Naive thymus-derived CD4-positive, alpha-beta T cell (primary cell): ENCODE results near the gene HDAC6. TPM values are rescaled to one million over a fixed set of nuclear protein-coding genes. Genes with fewer than 3 reads are reported as not detected.
A peak's percentile ranks its signal among the peaks of the same experiment; 100 is the strongest.
"Not testable (repeated sequence)": the region's sequence is repeated elsewhere in the genome, so short reads cannot be mapped to it uniquely, and the experiment has no call there.

Source experiments
- ATAC-seq: fragments of 150-1000 bp; cut with Tn5 transposase; 2 replicates; pipeline ENCODE4 v1.10.0; 2021; ENCODE audit warnings: mild to moderate bottlenecking, moderate library complexity
- CTCF ChIA-PET: fragments of 350-600 bp; sonication (Branson Sonifier 250); formaldehyde crosslinking; loops from one replicate; lab custom pipeline; 2021; ENCODE audit warnings: antibody characterized with exemption; lab: Charles Lee
- POLR2A ChIA-PET: fragments of 350-600 bp; sonication (Branson Sonifier 250); formaldehyde crosslinking; loops from one replicate; lab custom pipeline; 2021; ENCODE audit warnings: antibody characterized with exemption, inconsistent platforms; lab: Charles Lee
- DNase-seq, 9 donors: peaks; one replicate each; pipeline versions ENCODE4 v3.0.0 to v3.0.0-alpha.2; 2020 to 2022; ENCODE audit warnings: mixed read lengths in 1 of 9
- H3K27ac ChIP-seq: one replicate; pipeline ENCODE4 v1.7.0; 2013; ENCODE audit warnings: mild to moderate bottlenecking, low read depth, low read length, moderate library complexity
- H3K27me3 ChIP-seq, 2 donors: one replicate each; pipeline ENCODE4 v1.7.0; 2013; ENCODE audit warnings: low read length in 2 of 2, mild to moderate bottlenecking in 2 of 2, moderate library complexity in 2 of 2; ENCODE audit not compliant: control insufficient read depth in 2 of 2, insufficient read depth in 2 of 2
- H3K36me3 ChIP-seq, 3 experiments: 1 replicate in 2 of 3; 2 replicates in 1 of 3; pipeline ENCODE4 v1.7.0; 2013; ENCODE audit warnings: low read length in 3 of 3, mild to moderate bottlenecking in 3 of 3, moderate library complexity in 1 of 3; ENCODE audit not compliant: insufficient read depth in 3 of 3, control insufficient read depth in 2 of 3
- H3K4me1 ChIP-seq, 2 donors: one replicate each; pipeline ENCODE4 v1.7.0; 2013; ENCODE audit warnings: low read length in 2 of 2, mild to moderate bottlenecking in 2 of 2, moderate library complexity in 1 of 2; ENCODE audit not compliant: control insufficient read depth in 2 of 2, insufficient read depth in 2 of 2
- H3K4me3 ChIP-seq: 2 replicates; pipeline ENCODE4 v1.7.0; 2013; ENCODE audit warnings: mild to moderate bottlenecking, low read length
- H3K9me3 ChIP-seq, 3 experiments: 1 replicate in 2 of 3; 2 replicates in 1 of 3; pipeline ENCODE4 v1.7.0; 2013; ENCODE audit warnings: low read length in 3 of 3; ENCODE audit not compliant: control insufficient read depth in 2 of 3
- H3K27ac Mint-ChIP-seq, 9 donors: one replicate each; pipeline ENCODE4 v1.8.0; 2020 to 2022; ENCODE audit warnings: mixed read lengths in 9 of 9, mild to moderate bottlenecking in 8 of 9, moderate library complexity in 5 of 9, inconsistent platforms in 2 of 9
- H3K27me3 Mint-ChIP-seq, 5 donors: one replicate each; pipeline ENCODE4 v1.8.0; 2021 to 2022; ENCODE audit warnings: mixed read lengths in 5 of 5, mild to moderate bottlenecking in 1 of 5
- H3K36me3 Mint-ChIP-seq, 5 donors: one replicate each; pipeline ENCODE4 v1.8.0; 2020 to 2022; ENCODE audit warnings: mixed read lengths in 5 of 5, mild to moderate bottlenecking in 3 of 5, inconsistent platforms in 1 of 5
- H3K4me1 Mint-ChIP-seq, 7 donors: one replicate each; pipeline ENCODE4 v1.8.0; 2020 to 2022; ENCODE audit warnings: mixed read lengths in 7 of 7, mild to moderate bottlenecking in 3 of 7, inconsistent platforms in 1 of 7
- H3K4me3 Mint-ChIP-seq, 10 donors: one replicate each; pipeline ENCODE4 v1.8.0; 2020 to 2022; ENCODE audit warnings: mild to moderate bottlenecking in 10 of 10, mixed read lengths in 10 of 10, moderate library complexity in 6 of 10, inconsistent platforms in 2 of 10
- H3K9me3 Mint-ChIP-seq, 11 donors: one replicate each; pipeline ENCODE4 v1.8.0; 2020 to 2022; ENCODE audit warnings: mixed read lengths in 11 of 11, mild to moderate bottlenecking in 4 of 11, inconsistent platforms in 1 of 11, moderate library complexity in 1 of 11
- intact Hi-C, 2 donors: fragments of 100-400 bp; cut with micrococcal nuclease; formaldehyde crosslinking; loops; one replicate each; pipeline ENCODE4 v1.15.1; 2023
- polyA plus RNA-seq, 2 donors: library from polyadenylated mRNA; unstranded; fragments of 300-500 nt; fragmentation: Illumina TruSeq; gene quantifications; one replicate each; pipeline ENCODE4 v1.2.3, GENCODE V29; 2021
- total RNA-seq, 6 experiments: library from RNA in 5 of 6; stranded (reverse) in 5 of 6; gene quantifications; 1 replicate in 5 of 6; 2 replicates in 1 of 6; pipeline ENCODE4 v1.2.3 and lab custom pipeline; 2021 to 2026

The HDAC6 gene
- total and polyA plus RNA-seq, 7 experiments from 2014 or later, result 13.3 to 135 (median 87.6) TPM

GRCh38 chrX:48818866-48819265, 17.0 kb downstream of the HDAC6 start:
- no peak overlapping the region for H3K27ac ChIP-seq
- Mint-ChIP-seq H3K27me3 (no peaks in the 10 kb centered on the region), H3K4me1 (peaks cover 0 to 3% (median 0%) of the 10 kb centered on the region in 7 donors), H3K36me3 (peaks cover 0 to 26% (median 4%) of the 10 kb centered on the region in 5 donors), H3K27ac (no peak overlapping the region), H3K9me3 (no peaks in the 10 kb centered on the region), H3K4me3 (no peak overlapping the region)
- no peak overlapping the region for H3K4me3 ChIP-seq
- POLR2A ChIA-PET, result no interaction called here
- ATAC-seq (no peak), DNase-seq (no peak)
- intact Hi-C loops, result no loop called here
- peaks cover 0 to 23% (median 0%) of the 10 kb centered on the region in 3 experiments for H3K36me3 ChIP-seq
- H3K4me1 ChIP-seq, result no peaks in the 10 kb centered on the region
- CTCF ChIA-PET, result no interaction called here
- H3K27me3 ChIP-seq, result no peaks in the 10 kb centered on the region
- H3K9me3 ChIP-seq, result no peaks in the 10 kb centered on the region

- H3K27ac ChIP-seq, intact Hi-C loops, H3K27me3 ChIP-seq, CTCF ChIA-PET, H3K9me3 ChIP-seq, H3K4me3 Mint-ChIP-seq, DNase-seq, H3K4me3 ChIP-seq, H3K9me3 Mint-ChIP-seq, H3K27ac Mint-ChIP-seq, H3K4me1 ChIP-seq, POLR2A ChIA-PET, H3K27me3 Mint-ChIP-seq, H3K4me1 Mint-ChIP-seq, ATAC-seq: not testable (repeated sequence)
- H3K36me3 Mint-ChIP-seq, result peaks cover 0 to 26% (median 4%) of the 10 kb centered on the region in 5 donors
- H3K36me3 ChIP-seq, result peaks cover 0 to 20% (median 0%) of the 10 kb centered on the region in 3 experiments
These were observed 17.5 kb downstream of the HDAC6 start for GRCh38 chrX:48819394-48819793.

DNA sequence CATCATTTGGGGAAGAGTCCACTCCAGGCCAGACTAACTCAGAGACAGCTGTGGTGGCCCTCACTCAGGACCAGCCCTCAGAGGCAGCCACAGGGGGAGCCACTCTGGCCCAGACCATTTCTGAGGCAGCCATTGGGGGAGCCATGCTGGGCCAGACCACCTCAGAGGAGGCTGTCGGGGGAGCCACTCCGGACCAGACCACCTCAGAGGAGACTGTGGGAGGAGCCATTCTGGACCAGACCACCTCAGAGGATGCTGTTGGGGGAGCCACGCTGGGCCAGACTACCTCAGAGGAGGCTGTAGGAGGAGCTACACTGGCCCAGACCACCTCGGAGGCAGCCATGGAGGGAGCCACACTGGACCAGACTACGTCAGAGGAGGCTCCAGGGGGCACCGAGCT, 21.2 kb downstream of the HDAC6 start:
- Histone ChIP-seq H3K36me3 (peaks cover 0 to 4% (median 0%) of the 10 kb centered on the region in 3 experiments), H3K4me3 (no peak overlapping the region), H3K4me1 (no peaks in the 10 kb centered on the region), H3K9me3 (no peaks in the 10 kb centered on the region), H3K27me3 (no peaks in the 10 kb centered on the region), H3K27ac (no peak overlapping the region)
- DNase-seq (no peak), ATAC-seq (no peak)
- intact Hi-C loops, result no loop called here
- peaks cover 0 to 5% (median 0%) of the 10 kb centered on the region in 11 donors for H3K9me3 Mint-ChIP-seq
- peaks cover 0 to 33% (median 4%) of the 10 kb centered on the region in 5 donors for H3K36me3 Mint-ChIP-seq
- peaks cover 4 to 12% (median 9%) of the 10 kb centered on the region in 5 donors for H3K27me3 Mint-ChIP-seq
- ChIA-PET POLR2A (no interaction called here), CTCF (interaction anchor here (0.7 kb wide), 1 partner anchor 189 kb away, joined by 4 read pairs; no protein-coding TSS in a partner anchor)
- H3K4me1 Mint-ChIP-seq, result peaks cover 0 to 6% (median 3%) of the 10 kb centered on the region in 7 donors
- no peak overlapping the region for H3K27ac Mint-ChIP-seq
- no peak overlapping the region for H3K4me3 Mint-ChIP-seq

DNA sequence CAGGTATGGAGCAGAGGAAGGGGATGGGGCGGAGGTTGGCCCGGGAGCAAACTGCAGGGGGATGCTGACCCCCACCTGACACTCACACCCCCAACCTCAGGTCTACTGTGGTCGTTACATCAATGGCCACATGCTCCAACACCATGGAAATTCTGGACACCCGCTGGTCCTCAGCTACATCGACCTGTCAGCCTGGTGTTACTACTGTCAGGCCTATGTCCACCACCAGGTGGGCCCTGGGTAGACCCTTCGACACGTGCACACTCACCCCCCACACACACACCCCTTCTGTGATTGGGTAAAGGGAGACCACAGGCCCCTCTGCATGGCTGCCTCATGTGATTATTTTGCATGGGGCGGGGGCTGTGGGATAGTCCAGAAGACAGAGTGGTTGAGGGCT, 22.2 kb downstream of the HDAC6 start:
- Mint-ChIP-seq H3K4me3 (no peak overlapping the region), H3K27me3 (peaks cover 10 to 20% (median 12%) of the 10 kb centered on the region in 5 donors), H3K4me1 (peaks cover 0 to 6% (median 3%) of the 10 kb centered on the region in 7 donors), H3K9me3 (peaks cover 0 to 5% (median 0%) of the 10 kb centered on the region in 11 donors), H3K36me3 (peaks cover 0 to 27% (median 4%) of the 10 kb centered on the region in 5 donors), H3K27ac (no peak overlapping the region)
- CTCF ChIA-PET, result no interaction called here
- H3K9me3 ChIP-seq, result no peaks in the 10 kb centered on the region
- POLR2A ChIA-PET, result no interaction called here
- no peaks in the 10 kb centered on the region for H3K27me3 ChIP-seq
- H3K27ac ChIP-seq, result no peak overlapping the region
- DNase-seq, result no peak
- ATAC-seq, result no peak
- intact Hi-C loops, result no loop called here
- H3K36me3 ChIP-seq, result no peaks in the 10 kb centered on the region
- no peak overlapping the region for H3K4me3 ChIP-seq
- no peaks in the 10 kb centered on the region for H3K4me1 ChIP-seq

DNA sequence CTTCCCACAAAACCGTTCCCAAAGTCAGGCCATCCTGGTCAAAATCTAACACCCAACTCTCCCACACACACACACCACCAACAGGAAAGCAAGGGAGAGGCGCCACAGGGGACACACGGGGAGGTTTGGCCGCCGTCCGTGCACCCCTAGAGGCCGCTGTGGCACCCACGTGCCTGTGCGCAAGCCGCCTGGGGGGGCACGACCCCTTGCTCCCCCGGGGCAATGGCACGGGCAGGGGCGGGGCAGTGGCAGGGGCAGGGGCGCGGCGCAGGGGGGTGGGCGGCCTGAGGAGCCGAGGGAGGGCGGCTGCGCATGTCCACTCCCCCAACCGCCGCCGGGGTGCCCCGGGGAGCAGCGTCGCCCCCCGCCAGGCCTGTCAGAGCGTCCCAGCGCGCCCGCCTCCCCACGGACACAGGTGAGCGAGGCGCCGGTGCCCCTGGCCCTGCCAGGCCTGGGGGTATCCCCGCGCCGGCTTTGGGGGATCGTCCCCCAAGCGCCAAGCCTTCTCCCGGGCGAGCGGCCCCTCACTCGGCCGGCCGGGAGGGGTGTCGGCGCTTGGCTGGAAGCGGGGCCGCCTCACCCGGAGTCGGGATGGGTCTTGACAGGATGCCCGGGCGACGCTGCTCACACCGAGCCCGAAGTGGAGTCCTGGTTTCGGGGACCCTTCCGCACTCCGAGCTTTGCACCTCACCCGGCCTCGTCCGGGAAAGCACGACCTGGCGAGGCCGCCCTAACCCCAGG, 24.4 kb downstream of the HDAC6 start, which contains the start of gene ERAS:
Gene ERAS, plus strand, starts transcription at position 379 of the 741 bp plus-strand sequence. CDS start 2,611 bp downstream, outside the sequence.
- Mint-ChIP-seq H3K36me3 (peaks cover 0 to 20% (median 3%) of the 10 kb centered on the region in 5 donors), H3K27ac (peak within 1 kb of the TSS in 1 of 9 donors; percentile 67), H3K4me1 (peaks cover 0 to 9% (median 3%) of the 10 kb centered on the region in 7 donors), H3K9me3 (peaks cover 0 to 5% (median 0%) of the 10 kb centered on the region in 11 donors), H3K27me3 (peaks cover 19 to 33% (median 21%) of the 10 kb centered on the region in 5 donors), H3K4me3 (peak within 1 kb of the TSS in 9 of 10 donors; percentile 5 to 78 (median 57))
- POLR2A ChIA-PET, result no interaction called here
- no peak within 1 kb of the TSS for H3K27ac ChIP-seq
- no peak within 1 kb of the TSS for H3K4me3 ChIP-seq
- DNase-seq (no peak), ATAC-seq (peak; percentile 59)
- intact Hi-C loops, result no loop called here
- H3K9me3 ChIP-seq, result no peaks in the 10 kb centered on the region
- CTCF ChIA-PET, result interaction anchor here (0.6 to 1.6 kb wide), 2 partner anchors 65 to 122 kb away, joined by 3 read pairs; no protein-coding TSS in a partner anchor
- no peaks in the 10 kb centered on the region for H3K4me1 ChIP-seq
- no peaks in the 10 kb centered on the region for H3K36me3 ChIP-seq
- H3K27me3 ChIP-seq, result no peaks in the 10 kb centered on the region

DNA sequence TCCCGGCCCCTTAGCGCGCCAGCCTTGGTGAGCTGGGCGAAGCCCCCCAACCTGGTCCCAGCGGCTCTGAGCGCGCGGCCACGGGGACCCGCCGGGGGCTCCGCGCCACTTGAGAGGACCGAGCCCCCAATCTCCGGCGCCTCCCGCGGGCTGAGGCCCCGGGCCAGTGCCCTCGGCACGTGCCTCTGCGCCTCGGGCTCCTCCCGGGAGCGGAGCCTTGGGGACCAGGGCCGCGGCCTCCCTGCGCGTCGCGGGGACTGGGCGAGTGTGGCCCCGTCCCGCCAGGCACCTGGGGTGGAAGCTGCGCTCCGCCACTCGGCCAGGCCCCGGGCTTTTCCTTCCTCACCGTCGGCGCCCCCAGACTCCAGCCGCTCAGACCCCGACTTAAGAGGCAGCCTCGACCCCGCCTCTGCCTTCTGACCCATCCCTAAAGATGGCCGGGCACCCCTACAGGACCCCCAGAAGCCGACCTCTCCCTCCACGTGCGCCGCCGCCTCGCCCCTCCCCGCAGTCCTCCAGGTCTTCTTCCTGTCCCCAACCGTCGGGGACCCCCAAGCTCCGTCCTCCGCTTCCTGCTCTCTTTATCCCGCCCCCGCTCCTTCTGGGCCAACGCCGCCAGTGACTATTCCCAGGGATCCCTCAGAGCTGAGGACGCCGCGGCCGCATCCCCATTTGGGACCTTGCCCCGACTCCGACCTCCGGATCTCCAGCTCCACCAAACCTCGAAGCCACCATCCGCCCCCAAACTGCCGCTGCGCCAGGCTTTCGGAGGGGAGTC, 25.2 kb downstream of the HDAC6 start:
- Mint-ChIP-seq H3K36me3 (peaks cover 0 to 17% (median 3%) of the 10 kb centered on the region in 5 donors), H3K9me3 (peaks cover 0 to 5% (median 0%) of the 10 kb centered on the region in 11 donors), H3K27me3 (peaks cover 19 to 33% (median 21%) of the 10 kb centered on the region in 5 donors), H3K27ac (peak overlapping the region in 2 of 9 donors; percentile 32 to 67), H3K4me1 (peaks cover 0 to 9% (median 3%) of the 10 kb centered on the region in 7 donors), H3K4me3 (peak overlapping the region in 8 of 10 donors; percentile 44 to 78 (median 54))
- DNase-seq (no peak), ATAC-seq (no peak)
- Histone ChIP-seq H3K4me3 (no peak overlapping the region), H3K27ac (no peak overlapping the region), H3K9me3 (no peaks in the 10 kb centered on the region), H3K27me3 (no peaks in the 10 kb centered on the region), H3K4me1 (no peaks in the 10 kb centered on the region), H3K36me3 (no peaks in the 10 kb centered on the region)
- intact Hi-C loops, result no loop called here
- POLR2A ChIA-PET, result no interaction called here
- CTCF ChIA-PET, result no interaction called here
